GM18508 (cell line): ENCODE measurements around the gene SLC22A9.

Source experiments
- ATAC-seq: cut with Tn5 transposase; IDR thresholded peaks from one replicate; pipeline ENCODE4 v1.9.1; 2021; ENCODE audit warnings: moderate number of reproducible peaks; ENCODE audit not compliant: insufficient read depth, unreplicated experiment

Gene SLC22A9

GRCh38 chr11:63443714-63444113 lies 74.1 kb downstream of the SLC22A9 start:
- ATAC-seq, result no peak

- no peak for ATAC-seq
These were observed 74.6 kb downstream of the SLC22A9 start for GRCh38 chr11:63444160-63444559.

- ATAC-seq, result no peak
These were observed 75.5 kb downstream of the SLC22A9 start for GRCh38 chr11:63445118-63445517.

GRCh38 chr11:63445720-63446119 lies 76.1 kb downstream of the SLC22A9 start:
- no peak for ATAC-seq

- ATAC-seq, result no peak
These were observed 79.1 kb downstream of the SLC22A9 start for GRCh38 chr11:63448646-63449045.

- no peak for ATAC-seq
These were observed 90.0 kb downstream of the SLC22A9 start for GRCh38 chr11:63459586-63459985.
